HepG2 (cell line): Measurements from ENCODE around the gene TMEM130. TPM values are rescaled to one million over a fixed set of nuclear protein-coding genes. Genes with fewer than 3 reads are reported as not detected.

Experiments
- ARNTL ChIP-seq: sonication (generic); formaldehyde crosslinking; IDR thresholded peaks from 2 replicates; pipeline ENCODE4 v1.4.0; 2020; ENCODE audit warnings: mild to moderate bottlenecking, missing genetic modification reagents
- DNMT1 ChIP-seq: sonication (generic); formaldehyde crosslinking; IDR thresholded peaks from 2 replicates; pipeline ENCODE4 v1.5.1; 2020; ENCODE audit warnings: mild to moderate bottlenecking, missing genetic modification reagents
- FOXK1 ChIP-seq: sonication (generic); formaldehyde crosslinking; IDR thresholded peaks from 2 replicates; pipeline ENCODE4 v1.4.0; 2020; ENCODE audit warnings: low read depth, missing genetic modification reagents, borderline replicate concordance
- HMG20B ChIP-seq: conservative IDR thresholded peaks from 2 replicates; pipeline ENCODE4 v1.6.1; 2016; ENCODE audit warnings: missing genetic modification reagents, missing compliant biosample characterization
- MED1 ChIP-seq: sonication (generic); formaldehyde crosslinking; IDR thresholded peaks from 2 replicates; pipeline ENCODE4 v1.4.0; 2020; ENCODE audit warnings: missing genetic modification reagents
- MTA1 ChIP-seq: sonication (generic); formaldehyde crosslinking; IDR thresholded peaks from 2 replicates; pipeline ENCODE4 v1.4.0; 2020; ENCODE audit warnings: missing genetic modification reagents, mild to moderate bottlenecking, borderline replicate concordance
- PCBP2 ChIP-seq: fragments of 200-400 bp; formaldehyde crosslinking; optimal IDR thresholded peaks from 2 replicates; pipeline ENCODE3; 2018; ENCODE audit warnings: low read length, low read depth; ENCODE audit not compliant: poor library complexity, severe bottlenecking
- RBFOX2 ChIP-seq: fragments of 200-400 bp; formaldehyde crosslinking; IDR thresholded peaks from 2 replicates; pipeline ENCODE4 v1.6.1; 2017; ENCODE audit warnings: low read depth, mild to moderate bottlenecking, low read length
- RERE ChIP-seq: IDR thresholded peaks from 2 replicates; pipeline ENCODE4 v1.6.1; 2016; ENCODE audit warnings: low read depth, missing genetic modification reagents, missing compliant biosample characterization
- SP5 ChIP-seq: IDR thresholded peaks from 2 replicates; pipeline ENCODE4 v1.6.1; 2016; ENCODE audit warnings: low read depth, borderline replicate concordance
- SRSF4 ChIP-seq: fragments of 200-400 bp; formaldehyde crosslinking; IDR thresholded peaks from one replicate; pipeline ENCODE4 v1.6.1; 2018; ENCODE audit warnings: mild to moderate bottlenecking, low read depth, low read length, moderate library complexity; ENCODE audit not compliant: poor library complexity, severe bottlenecking
- ZBTB2 ChIP-seq: sonication (generic); formaldehyde crosslinking; IDR thresholded peaks from 2 replicates; pipeline ENCODE4 v1.8.0; 2022; ENCODE audit warnings: low read depth, missing genetic modification reagents
- ZBTB21 ChIP-seq: sonication (generic); formaldehyde crosslinking; IDR thresholded peaks from 2 replicates; pipeline ENCODE4 v1.4.0; 2020; ENCODE audit warnings: missing genetic modification reagents
- ZFP82 ChIP-seq: sonication (generic); formaldehyde crosslinking; IDR thresholded peaks from 2 replicates; pipeline ENCODE4 v1.5.1; 2020; ENCODE audit warnings: mild to moderate bottlenecking, missing genetic modification reagents, borderline replicate concordance
- ZNF124 ChIP-seq: sonication (generic); formaldehyde crosslinking; IDR thresholded peaks from 2 replicates; pipeline ENCODE4 v1.4.0; 2020; ENCODE audit warnings: missing genetic modification reagents
- ZNF251 ChIP-seq: sonication (generic); formaldehyde crosslinking; IDR thresholded peaks from 2 replicates; pipeline ENCODE4 v1.9.0; 2021; ENCODE audit warnings: mild to moderate bottlenecking, missing genetic modification reagents
- ZNF260 ChIP-seq: sonication (generic); formaldehyde crosslinking; IDR thresholded peaks from 2 replicates; pipeline ENCODE4 v1.4.0; 2020; ENCODE audit warnings: missing genetic modification reagents, low read depth, mild to moderate bottlenecking, borderline replicate concordance
- ZNF263 ChIP-seq: sonication (generic); formaldehyde crosslinking; IDR thresholded peaks from 2 replicates; pipeline ENCODE4 v1.4.0; 2020; ENCODE audit warnings: missing genetic modification reagents
- ZNF282 ChIP-seq: fragments of 450-650 bp; IDR thresholded peaks from 2 replicates; pipeline ENCODE4 v1.6.1; 2018; ENCODE audit not compliant: partially characterized antibody
- ZNF292 ChIP-seq: sonication (generic); formaldehyde crosslinking; IDR thresholded peaks from 2 replicates; pipeline ENCODE4 v1.8.1; 2022; ENCODE audit warnings: mild to moderate bottlenecking, low read depth, missing genetic modification reagents, borderline replicate concordance
- ZNF329 ChIP-seq: sonication (generic); formaldehyde crosslinking; IDR thresholded peaks from 2 replicates; pipeline ENCODE4 v1.9.0; 2021; ENCODE audit warnings: low read depth, mild to moderate bottlenecking, missing genetic modification reagents
- ZNF547 ChIP-seq: sonication (generic); formaldehyde crosslinking; IDR thresholded peaks from 2 replicates; pipeline ENCODE4 v1.5.1; 2020; ENCODE audit warnings: mild to moderate bottlenecking, missing genetic modification reagents
- ZNF564 ChIP-seq: sonication (generic); formaldehyde crosslinking; IDR thresholded peaks from 2 replicates; pipeline ENCODE4 v1.8.1; 2023; ENCODE audit warnings: mild to moderate bottlenecking, missing genetic modification reagents
- ZNF761 ChIP-seq: sonication (generic); formaldehyde crosslinking; conservative IDR thresholded peaks from 2 replicates; pipeline ENCODE4 v1.4.0; 2020; ENCODE audit warnings: mild to moderate bottlenecking, missing genetic modification reagents
- polyA plus RNA-seq, 8 experiments: library from polyadenylated mRNA; depleted of rRNA in 3 of 8; stranded (reverse) in 7 of 8; unstranded in 1 of 8; fragments of >200 nt; fragmentation: Illumina TruSeq in 4 of 8; extraction: Trizol in 4 of 8; gene quantifications; 2 replicates each; pipeline versions ENCODE4 v1.2.1 to v1.2.3, GENCODE V29; 2011 to 2016; ENCODE audit warnings: low read depth in 4 of 8, missing spikeins in 1 of 8, mixed read lengths in 1 of 8; ENCODE audit not compliant: insufficient read depth in 1 of 8
- total RNA-seq, 5 experiments: library from RNA; depleted of rRNA; stranded (reverse); fragments of >200 nt; fragmentation: Illumina TruSeq; extraction: Trizol; gene quantifications; 2 replicates each; pipeline ENCODE4 v1.2.3, GENCODE V29; 2016; ENCODE audit warnings: low read depth in 1 of 5

The TMEM130 gene
- total and polyA plus RNA-seq, 2 of the 13 experiments (the other 11 are each of a cell fraction or from before 2014, with no cell fraction given): not detected

GRCh38 chr7:98878365-98879197 is 8.8 kb upstream of the TMEM130 start, which contains the start of gene TRRAP (continued):
- TF ChIP-seq ZNF761 (0 out of 2 replicates have a peak, but pooled peaks have one; percentile 31), ZNF564 (CRISPR knock-in tag) (peak; percentile 43; the same call in 1 of the 2 replicates), ARNTL (CRISPR knock-in tag) (no peak), RBFOX2 (peak; percentile 89), SP5 (CRISPR knock-in tag) (peak; percentile 38; the same call in 1 of the 2 replicates), HMG20B (no peak), ZFP82 (peak; percentile 34; the same call in 1 of the 2 replicates), ZNF329 (no peak), ZBTB21 (no peak), ZBTB2 (no peak), DNMT1 (CRISPR knock-in tag) (peak; percentile 65; the same call in 1 of the 2 replicates), ZNF292 (CRISPR knock-in tag) (no peak), MED1 (peak; percentile 52), SRSF4 (no peak), ZNF547 (CRISPR knock-in tag) (peak; percentile 74; the same call in 1 of the 2 replicates), MTA1 (CRISPR knock-in tag) (peak; percentile 66; the same call in 1 of the 2 replicates), ZNF282 (no peak), ZNF260 (no peak), RERE (CRISPR knock-in tag) (no peak), ZNF251 (CRISPR knock-in tag) (no peak), ZNF124 (CRISPR knock-in tag) (no peak), PCBP2 (no peak), ZNF263 (CRISPR knock-in tag) (no peak), FOXK1 (CRISPR knock-in tag) (no peak)
